GM11168 (cell line): Measurements from ENCODE around the gene CDC42SE2.

Experiments
- in situ Hi-C: fragments of 300-500 bp; cut with MboI; formaldehyde crosslinking; loops from one replicate; pipeline ENCODE4 v1.12.0; 2022; ENCODE audit warnings: low sequenced_read_pairs; ENCODE audit not compliant: unreplicated experiment

CDC42SE2 gene

DNA sequence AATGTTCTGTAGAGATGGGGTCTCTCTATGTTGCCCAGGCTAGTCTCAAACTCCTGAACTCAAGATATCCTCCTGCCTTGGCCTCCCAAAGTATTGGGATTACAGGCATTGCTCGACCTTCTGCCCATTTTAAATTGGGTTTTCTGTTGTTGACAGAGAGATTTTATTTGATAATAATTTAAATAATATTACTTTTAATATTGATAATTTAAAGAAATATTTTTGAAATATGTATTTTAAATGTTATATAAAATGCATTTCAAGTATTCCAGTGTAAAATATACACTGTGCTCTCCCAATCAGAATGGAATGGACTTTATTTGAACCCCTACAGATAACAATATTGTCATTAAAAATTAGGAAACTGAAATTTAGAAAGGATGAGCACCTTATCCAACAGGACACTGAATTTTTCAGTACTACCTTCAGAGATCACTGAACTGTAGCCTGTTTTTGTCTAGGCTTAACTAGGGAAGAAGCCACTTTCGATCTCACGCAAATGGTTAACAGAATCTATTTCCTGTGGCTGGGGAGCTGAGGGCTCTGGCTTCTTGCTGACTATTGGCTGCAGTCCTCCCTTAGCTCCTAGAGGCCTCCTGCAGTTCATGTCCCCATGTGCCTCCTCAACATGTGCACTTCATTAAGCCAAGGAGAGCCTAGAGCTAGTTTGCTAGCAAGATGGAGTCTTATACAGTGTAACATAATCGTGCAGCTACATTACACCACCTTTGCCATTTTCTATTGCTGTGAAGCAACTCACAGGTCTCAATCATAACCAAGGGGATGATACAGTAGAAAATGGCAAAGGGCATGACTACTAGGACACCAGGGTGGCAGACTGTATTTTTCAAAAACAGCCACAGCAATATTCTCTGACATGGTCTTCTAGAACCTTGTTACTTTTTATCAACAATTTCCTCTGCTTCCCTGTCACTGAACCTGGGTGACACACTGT, 150.0 kb downstream of the CDC42SE2 start:
- in situ Hi-C loops = loop anchor here (10.0 to 25.0 kb wide), 2 partner anchors 249 to 527 kb away; partner anchors contain the start of gene HINT1

DNA sequence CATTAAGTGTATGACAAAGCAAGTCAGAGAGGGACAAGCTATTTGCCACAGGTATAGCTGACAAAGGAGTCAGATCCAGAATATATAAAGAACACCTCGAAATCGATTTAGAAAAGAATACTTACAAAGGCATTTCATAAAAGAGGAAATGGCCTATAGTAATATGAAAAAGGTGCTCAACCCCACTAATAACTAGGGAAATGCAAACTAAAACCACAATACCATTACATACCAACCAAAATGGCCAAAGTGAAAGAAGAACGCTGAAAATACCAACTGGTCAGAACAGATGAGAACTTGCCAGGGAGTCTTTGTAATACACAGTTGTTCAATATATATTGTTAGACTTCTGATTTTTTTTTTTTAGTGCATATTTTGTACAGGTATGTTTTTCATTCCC, 152.9 kb downstream of the CDC42SE2 start:
- in situ Hi-C loops = loop anchor here (10.0 to 25.0 kb wide), 2 partner anchors 252 to 529 kb away; partner anchors contain the start of gene HINT1

- in situ Hi-C loops = loop anchor here (10.0 to 25.0 kb wide), 2 partner anchors 253 to 530 kb away; partner anchors contain the start of gene HINT1
Observed at GRCh38 chr5:131417240-131417869, 153.5 kb downstream of the CDC42SE2 start.

DNA sequence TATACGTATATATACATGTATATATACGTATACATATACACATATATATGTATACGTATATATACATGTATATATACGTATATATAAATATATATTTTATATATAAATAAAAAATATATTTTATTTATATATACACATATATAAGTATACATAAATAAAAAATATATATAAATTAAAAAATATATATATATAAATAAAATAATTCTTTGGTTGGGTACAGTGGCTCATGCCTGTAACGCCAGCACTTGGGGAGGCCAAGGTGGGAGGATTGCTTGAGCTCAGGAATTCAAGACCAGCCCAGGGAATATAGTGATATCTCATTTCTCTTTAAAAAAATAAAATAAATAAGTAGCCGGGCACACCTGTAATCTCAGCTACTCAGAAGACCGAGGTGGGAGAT, 155.0 kb downstream of the CDC42SE2 start:
- in situ Hi-C loops = loop anchor here (10.0 to 25.0 kb wide), 2 partner anchors 254 to 532 kb away; partner anchors contain the start of gene HINT1

DNA sequence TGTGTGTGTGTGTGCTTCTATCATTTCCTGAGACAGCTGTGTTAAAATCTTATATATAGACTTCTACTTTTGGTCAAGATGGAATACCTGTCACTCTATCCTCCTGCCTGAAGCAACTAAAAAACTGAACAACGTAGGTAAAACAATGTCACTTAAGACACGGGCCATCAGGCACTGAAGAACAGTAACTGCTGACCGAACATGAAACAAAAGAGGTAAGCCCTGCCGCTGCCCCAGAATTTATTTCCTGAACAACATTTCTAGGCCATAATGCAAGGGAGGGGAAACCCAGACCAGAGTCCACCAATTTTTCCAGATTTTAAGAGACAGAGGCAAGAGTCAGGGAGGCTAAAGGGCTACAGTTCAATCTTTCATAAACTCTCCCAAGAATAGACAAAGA, 156.0 kb downstream of the CDC42SE2 start:
- in situ Hi-C loops = loop anchor here (10.0 to 25.0 kb wide), 2 partner anchors 255 to 533 kb away; partner anchors contain the start of gene HINT1

DNA sequence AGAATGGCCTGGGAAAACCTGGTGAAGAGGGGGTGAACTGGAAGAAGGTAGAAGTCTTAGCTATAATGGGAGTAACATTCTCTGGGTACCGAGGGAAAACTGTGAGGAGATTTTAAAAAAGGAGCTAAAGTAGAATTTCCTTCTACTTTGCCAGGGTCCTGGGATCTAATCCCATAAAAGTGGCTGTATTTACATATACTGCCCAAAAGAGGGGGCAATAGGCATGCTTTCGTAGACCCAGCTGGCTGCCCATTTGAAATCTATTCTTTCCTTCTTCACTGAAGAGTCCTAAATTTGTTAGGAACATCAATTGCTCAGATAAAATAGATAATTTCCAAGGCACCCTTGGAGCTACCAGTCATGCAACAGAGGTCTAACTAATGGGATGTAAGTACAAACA, 159.2 kb downstream of the CDC42SE2 start:
- in situ Hi-C loops = loop anchor here (25.0 kb wide), 1 partner anchor 536 kb away; no protein-coding TSS in a partner anchor

GRCh38 chr5:131426011-131426410, 162.2 kb downstream of the CDC42SE2 start:
- in situ Hi-C loops = no loop called here

DNA sequence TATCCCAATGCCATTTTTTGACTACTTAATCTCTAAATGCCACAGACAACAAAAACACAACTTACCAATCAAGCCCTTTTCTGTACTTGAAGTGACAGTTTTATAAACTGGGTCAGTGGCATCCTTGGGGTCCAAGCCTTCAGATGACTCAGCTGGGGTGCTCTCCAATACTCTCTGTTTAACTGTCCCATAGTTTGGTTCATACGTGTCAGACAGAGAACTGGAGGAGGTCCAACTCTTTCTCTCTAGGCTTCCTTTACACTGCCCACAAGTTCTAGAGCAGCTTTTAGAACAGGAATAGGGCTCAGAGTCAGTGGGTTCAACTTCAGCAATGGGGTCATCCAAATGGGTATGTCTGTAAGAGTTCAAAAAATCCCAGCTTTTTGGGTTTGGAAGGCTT, 166.9 kb downstream of the CDC42SE2 start:
- in situ Hi-C loops = no loop called here

DNA sequence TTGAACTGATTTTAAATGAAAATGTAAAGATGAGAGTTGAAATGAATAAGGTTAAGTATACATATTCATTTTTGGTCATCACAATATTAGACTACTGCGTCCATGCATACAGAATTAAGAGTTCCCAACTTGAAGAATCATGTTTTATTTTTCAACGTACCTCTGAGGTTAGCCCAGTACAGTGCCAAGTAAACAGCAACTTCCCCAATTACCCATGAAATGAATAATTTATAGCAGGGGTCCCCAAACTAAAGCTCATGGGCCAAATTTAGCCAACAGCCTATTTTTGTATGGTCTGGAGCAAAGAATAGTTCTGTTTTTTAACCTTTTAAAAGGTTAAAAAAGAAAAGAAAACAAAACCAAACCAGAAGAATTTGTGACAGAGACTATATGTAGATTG, 167.9 kb downstream of the CDC42SE2 start:
- in situ Hi-C loops = no loop called here

DNA sequence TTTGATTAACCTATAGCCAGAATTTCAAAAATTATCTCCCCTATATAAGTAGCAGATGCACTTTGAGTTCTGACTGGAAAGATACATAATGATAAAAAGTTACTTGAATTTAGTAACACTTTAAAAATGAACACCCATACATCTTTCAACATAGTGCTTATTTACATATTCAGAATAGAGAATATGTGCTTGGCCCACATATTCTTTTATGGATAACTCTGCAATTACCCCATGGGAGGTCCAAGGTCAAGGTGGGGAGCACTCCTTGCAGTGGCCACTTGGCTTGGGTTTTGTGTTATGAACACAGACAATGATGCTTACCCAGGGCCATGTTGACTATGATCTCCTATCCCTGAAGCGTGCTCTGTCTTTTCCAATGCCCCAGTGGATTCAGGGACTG, 169.3 kb downstream of the CDC42SE2 start:
- in situ Hi-C loops = no loop called here

- in situ Hi-C loops = no loop called here
Observed at GRCh38 chr5:131436081-131436480, 172.2 kb downstream of the CDC42SE2 start.

DNA sequence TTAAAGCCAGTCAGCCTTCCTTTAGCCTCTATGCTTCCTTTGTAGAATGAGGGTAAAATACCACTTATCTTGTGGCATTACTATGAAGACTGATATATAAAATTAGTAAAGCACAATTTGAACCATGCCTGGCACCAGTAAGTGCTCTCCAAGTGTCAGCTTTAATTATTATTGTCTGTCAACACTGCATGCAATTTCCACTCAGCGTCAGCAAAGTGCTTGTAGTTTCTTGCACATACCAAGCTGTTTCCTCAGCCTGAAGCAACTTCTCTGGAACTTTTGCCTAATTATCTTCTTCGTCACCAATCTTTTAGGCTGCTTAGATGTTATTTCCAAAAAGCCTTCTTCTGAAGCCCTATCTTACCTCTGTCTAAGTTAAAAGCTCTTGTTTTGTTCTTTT, 177.3 kb downstream of the CDC42SE2 start:
- in situ Hi-C loops = no loop called here
